ENCODE results near the gene TLL2.

TLL2 gene

GRCh38 chr10:96470116-96470743 is 43.5 kb downstream of the TLL2 start:
- in situ Hi-C loops (cut with HindIII; ENCODE audit: low sequenced_read_pairs) = no loop called here

- in situ Hi-C loops (cut with HindIII; ENCODE audit: low sequenced_read_pairs) = no loop called here
These were observed 44.9 kb downstream of the TLL2 start for GRCh38 chr10:96468845-96469244.

GRCh38 chr10:96465599-96465998 is 48.1 kb downstream of the TLL2 start:
- in situ Hi-C loops (cut with HindIII; ENCODE audit: low sequenced_read_pairs) = no loop called here

- in situ Hi-C loops (cut with HindIII; ENCODE audit: low sequenced_read_pairs) = no loop called here
These were observed 50.2 kb downstream of the TLL2 start for GRCh38 chr10:96463562-96463961.

GRCh38 chr10:96462606-96463151 is 51.0 kb downstream of the TLL2 start:
- in situ Hi-C loops (cut with HindIII; ENCODE audit: low sequenced_read_pairs) = no loop called here

- in situ Hi-C loops (cut with HindIII; ENCODE audit: low sequenced_read_pairs) = no loop called here
These were observed 53.4 kb downstream of the TLL2 start for GRCh38 chr10:96460316-96460715.

GRCh38 chr10:96457341-96457740 is 56.4 kb downstream of the TLL2 start:
- in situ Hi-C loops (cut with HindIII; ENCODE audit: low sequenced_read_pairs) = no loop called here

GRCh38 chr10:96456296-96456840 is 57.4 kb downstream of the TLL2 start:
- in situ Hi-C loops (cut with HindIII; ENCODE audit: low sequenced_read_pairs) = no loop called here

- in situ Hi-C loops (cut with HindIII; ENCODE audit: low sequenced_read_pairs) = no loop called here
These were observed 59.7 kb downstream of the TLL2 start for GRCh38 chr10:96453856-96454583.

- in situ Hi-C loops (cut with HindIII; ENCODE audit: low sequenced_read_pairs) = no loop called here
These were observed 61.1 kb downstream of the TLL2 start for GRCh38 chr10:96452494-96453153.

GRCh38 chr10:96450529-96451207 is 63.1 kb downstream of the TLL2 start:
- in situ Hi-C loops (cut with HindIII; ENCODE audit: low sequenced_read_pairs) = no loop called here

GRCh38 chr10:96448558-96448957 is 65.2 kb downstream of the TLL2 start:
- in situ Hi-C loops (cut with HindIII; ENCODE audit: low sequenced_read_pairs) = no loop called here

GRCh38 chr10:96448021-96448457 is 65.7 kb downstream of the TLL2 start:
- in situ Hi-C loops (cut with HindIII; ENCODE audit: low sequenced_read_pairs) = no loop called here

- in situ Hi-C loops (cut with HindIII; ENCODE audit: low sequenced_read_pairs) = no loop called here
These were observed 66.6 kb downstream of the TLL2 start for GRCh38 chr10:96446966-96447596.

GRCh38 chr10:96441987-96442643 is 71.6 kb downstream of the TLL2 start:
- in situ Hi-C loops (cut with HindIII; ENCODE audit: low sequenced_read_pairs) = no loop called here

GRCh38 chr10:96441322-96441885 is 72.3 kb downstream of the TLL2 start:
- in situ Hi-C loops (cut with HindIII; ENCODE audit: low sequenced_read_pairs) = no loop called here

GRCh38 chr10:96440361-96441292 is 73.1 kb downstream of the TLL2 start:
- in situ Hi-C loops (cut with HindIII; ENCODE audit: low sequenced_read_pairs) = no loop called here

GRCh38 chr10:96439725-96440124 is 74.0 kb downstream of the TLL2 start:
- in situ Hi-C loops (cut with HindIII; ENCODE audit: low sequenced_read_pairs) = no loop called here
